K562 (cell line): ENCODE measurements around the gene THRSP. TPM values are rescaled to one million over a fixed set of nuclear protein-coding genes. Genes with fewer than 3 reads are reported as not detected.

Experiments
- BACH1 ChIP-seq: fragments of 200-800 bp; sonication (Bioruptor generic); IDR thresholded peaks from 2 replicates; pipeline ENCODE4 v1.6.1; 2016; ENCODE audit warnings: missing genetic modification characterization, missing compliant biosample characterization
- CREB3 ChIP-seq: fragments of 450-650 bp; conservative IDR thresholded peaks from 2 replicates; pipeline ENCODE4 v1.6.1; 2016; ENCODE audit warnings: missing genetic modification characterization, low read depth, mild to moderate bottlenecking, missing compliant biosample characterization, moderate library complexity
- FOSL1 ChIP-seq: fragments of 200-800 bp; sonication (Bioruptor generic); conservative IDR thresholded peaks from 2 replicates; pipeline ENCODE4 v1.6.1; 2016; ENCODE audit warnings: missing genetic modification characterization, missing compliant biosample characterization
- HEY1 ChIP-seq: fragments of 250-450 bp; sonication (Bioruptor Pico); IDR thresholded peaks from 2 replicates; pipeline ENCODE4 v1.5.0; 2020; ENCODE audit warnings: mild to moderate bottlenecking, moderate library complexity, borderline replicate concordance
- NFIC ChIP-seq: fragments of 450-650 bp; IDR thresholded peaks from 2 replicates; pipeline ENCODE4 v1.6.1; 2017; ENCODE audit warnings: mild to moderate bottlenecking, inconsistent platforms
- NR4A1 ChIP-seq, 2 experiments: fragments of 250-450 bp in 1 of 2; fragments of 450-650 bp in 1 of 2; sonication (Bioruptor Pico) in 1 of 2; IDR thresholded peaks; 2 replicates each; pipeline versions ENCODE4 v1.4.0 to v1.6.1; 2016 to 2020; ENCODE audit warnings: mild to moderate bottlenecking in 2 of 2, missing compliant biosample characterization in 1 of 2, missing genetic modification characterization in 1 of 2, moderate library complexity in 1 of 2
- POLR2G ChIP-seq: fragments of 200-400 bp; formaldehyde crosslinking; IDR thresholded peaks from 2 replicates; pipeline ENCODE4 v1.6.1; 2017; ENCODE audit warnings: low read depth, mild to moderate bottlenecking, antibody characterized with exemption, low read length, moderate library complexity
- RB1 ChIP-seq: fragments of 450-650 bp; IDR thresholded peaks from 2 replicates; pipeline ENCODE4 v1.6.1; 2017; ENCODE audit warnings: low read depth, mild to moderate bottlenecking
- SMAD4 ChIP-seq: fragments of 250-450 bp; sonication (Bioruptor Pico); conservative IDR thresholded peaks from 2 replicates; pipeline ENCODE4 v1.8.0; 2021; ENCODE audit warnings: inconsistent platforms, mild to moderate bottlenecking, moderate library complexity
- SUPT5H ChIP-seq: fragments of 450-650 bp; IDR thresholded peaks from 2 replicates; pipeline ENCODE4 v1.6.1; 2016
- YBX1 ChIP-seq: fragments of 450-650 bp; IDR thresholded peaks from 2 replicates; pipeline ENCODE4 v1.7.1; 2016; ENCODE audit warnings: mild to moderate bottlenecking
- ZFX ChIP-seq: sonication (generic); formaldehyde crosslinking; IDR thresholded peaks from 2 replicates; pipeline ENCODE4 v1.8.0; 2022; ENCODE audit warnings: mild to moderate bottlenecking, missing genetic modification reagents, moderate library complexity
- ZNF124 ChIP-seq: sonication (generic); formaldehyde crosslinking; IDR thresholded peaks from 2 replicates; pipeline ENCODE4 v1.8.1; 2022; ENCODE audit warnings: missing genetic modification reagents
- ZNF311 ChIP-seq: fragments of 250-450 bp; sonication (Bioruptor Pico); IDR thresholded peaks from 2 replicates; pipeline ENCODE4 v1.4.0; 2020; ENCODE audit warnings: mild to moderate bottlenecking, moderate library complexity
- ZNF407 ChIP-seq: fragments of 450-650 bp; IDR thresholded peaks from 2 replicates; pipeline ENCODE4 v1.6.1; 2016; ENCODE audit warnings: low read depth
- ZNF512 ChIP-seq: IDR thresholded peaks from 2 replicates; pipeline ENCODE4 v1.6.1; 2016; ENCODE audit warnings: missing genetic modification characterization, missing compliant biosample characterization
- polyA plus RNA-seq, 8 experiments: library from polyadenylated mRNA; depleted of rRNA in 4 of 8; stranded (reverse) in 5 of 8; unstranded in 3 of 8; fragments of >200 nt; fragmentation: Nextera tagmentation in 2 of 8; fragmentation: Illumina TruSeq in 1 of 8; extraction: Ambion mirVana in 2 of 8; extraction: Trizol in 1 of 8; gene quantifications; 2 replicates each; pipeline versions ENCODE4 v1.2.1 to v1.2.3, GENCODE V29; 2011 to 2014; ENCODE audit warnings: inconsistent platforms in 1 of 8, missing spikeins in 1 of 8
- total RNA-seq, 7 experiments: library from RNA; depleted of rRNA in 6 of 7; stranded (reverse); fragments of >200 nt in 6 of 7; fragmentation: Illumina TruSeq in 2 of 7; extraction: Trizol in 2 of 7; gene quantifications; 2 replicates each; pipeline versions ENCODE4 v1.2.1 to v1.2.3, GENCODE V29; 2011 to 2021; ENCODE audit warnings: low replicate concordance in 1 of 7

The THRSP gene
- total and polyA plus RNA-seq, 9 of the 15 experiments (the other 6 are each of a cell fraction or from before 2014, with no cell fraction given) = 0.23 to 0.56 (median 0.31) TPM; not detected in 2

- TF ChIP-seq ZNF311 = peak; percentile 46; the same call in 1 of the 2 replicates
- TF ChIP-seq POLR2G = 0 out of 2 replicates have a peak, but pooled peaks have one; percentile 37
- peak; percentile 26; the same call in 1 of the 2 replicates for TF ChIP-seq FOSL1 (tag)
- no peak for TF ChIP-seq HEY1 (CRISPR knock-in tag)
- TF ChIP-seq NFIC = peak; percentile 98
- no peak for TF ChIP-seq ZFX (CRISPR knock-in tag)
- TF ChIP-seq NR4A1 (CRISPR knock-in tag; IDR thresholded peaks at IDR 0.05) = no peak
- 0 out of 2 replicates have a peak, but pooled peaks have one; percentile 70 for TF ChIP-seq NR4A1 (tag; IDR thresholded peaks at IDR 0.05)
- no peak for TF ChIP-seq RB1
- TF ChIP-seq SUPT5H = peak; percentile 50; the same call in 1 of the 2 replicates
- peak; percentile 99 for TF ChIP-seq ZNF512
- 0 out of 2 replicates have a peak, but pooled peaks have one; percentile 46 for TF ChIP-seq YBX1
- TF ChIP-seq BACH1 = peak; percentile 39; the same call in 1 of the 2 replicates
- peak; percentile 38; the same call in 1 of the 2 replicates for TF ChIP-seq SMAD4 (CRISPR knock-in tag)
- peak; percentile 83 for TF ChIP-seq CREB3 (tag)
- TF ChIP-seq ZNF124 (CRISPR knock-in tag) = no peak
- TF ChIP-seq ZNF407 = peak; percentile 53; the same call in 1 of the 2 replicates
Measured at GRCh38 chr11:78039919-78040671, 23.6 kb upstream of the THRSP start (continued).
